Breast epithelium (tissue), 4 donors: Measurements from ENCODE around the gene ATP8B4. TPM values are rescaled to one million over a fixed set of nuclear protein-coding genes. Genes with fewer than 3 reads are reported as not detected.
A peak's percentile ranks its signal among the peaks of the same experiment; 100 is the strongest.

Experiments
- DNase-seq, 2 donors: peaks; one replicate each; pipeline ENCODE4 v3.0.0-alpha.2; 2019; ENCODE audit warnings: low spot score in 2 of 2
- H3K27ac ChIP-seq, 2 donors: fragments of 200-600 bp; sonication (generic) in 1 of 2; one replicate each; pipeline ENCODE4 v1.5.1; 2016 to 2019; ENCODE audit warnings: mild to moderate bottlenecking in 1 of 2
- H3K27me3 ChIP-seq, 2 donors: fragments of 200-600 bp; sonication (generic) in 1 of 2; one replicate each; pipeline versions ENCODE4 v1.5.1 to v1.6.0; 2017 to 2019; ENCODE audit warnings: control low read depth in 1 of 2, mild to moderate bottlenecking in 1 of 2
- H3K36me3 ChIP-seq: fragments of 200-600 bp; one replicate; pipeline ENCODE4 v1.5.1; 2019
- H3K4me1 ChIP-seq, 2 donors: fragments of 200-600 bp; sonication (generic); one replicate each; pipeline ENCODE4 v1.5.1; 2016 to 2019; ENCODE audit warnings: control low read depth in 1 of 2
- H3K4me3 ChIP-seq, 3 donors: fragments of 200-600 bp; sonication (generic); 1 replicate in 2 of 3; 2 replicates in 1 of 3; pipeline ENCODE4 v1.5.1; 2016 to 2019; ENCODE audit warnings: mild to moderate bottlenecking in 3 of 3, moderate library complexity in 2 of 3
- H3K9me3 ChIP-seq, 2 donors: fragments of 200-600 bp; sonication (generic) in 1 of 2; one replicate each; pipeline ENCODE4 v1.5.1; 2016 to 2019; ENCODE audit warnings: control low read depth in 1 of 2
- CTCF ChIP-seq, 3 donors: fragments of 450-650 bp; IDR thresholded peaks; one replicate each; pipeline ENCODE4 v1.5.1; 2016 to 2017; ENCODE audit warnings: antibody characterized with exemption in 3 of 3, mild to moderate bottlenecking in 3 of 3, moderate library complexity in 3 of 3
- POLR2A ChIP-seq: fragments of 450-650 bp; IDR thresholded peaks from one replicate; pipeline ENCODE4 v1.6.1; 2016; ENCODE audit warnings: antibody characterized with exemption, mild to moderate bottlenecking, moderate library complexity
- POLR2AphosphoS5 ChIP-seq, 3 donors: sonication (generic); formaldehyde crosslinking; IDR thresholded peaks; one replicate each; pipeline ENCODE4 v1.6.1; 2017; ENCODE audit warnings: antibody characterized with exemption in 3 of 3
- intact Hi-C: fragments of 100-400 bp; cut with DNase I; formaldehyde crosslinking; loops from one replicate; pipeline ENCODE4 v1.15.1; 2023; ENCODE audit warnings: low total_unique reads
- total RNA-seq, 3 donors: library from RNA; depleted of rRNA; stranded (reverse); fragments of >200 nt; gene quantifications; one replicate each; pipeline ENCODE4 v1.1.0, GENCODE V29; 2016

Gene ATP8B4
- total RNA-seq, 3 donors from 2014 or later, result 7.9 to 28.3 (median 9.5) TPM

- no peaks in the 10 kb centered on the region for H3K36me3 ChIP-seq
- no peak for TF ChIP-seq POLR2AphosphoS5 (IDR thresholded peaks at IDR 0.05)
- no peak for TF ChIP-seq CTCF (IDR thresholded peaks at IDR 0.05)
- no peak for TF ChIP-seq POLR2A
- H3K9me3 ChIP-seq, result peaks cover 0 to 7% of the 10 kb centered on the region in 2 donors
- H3K27me3 ChIP-seq, result no peaks in the 10 kb centered on the region
- intact Hi-C loops, result no loop called here
- H3K4me3 ChIP-seq, result no peak overlapping the region
- H3K4me1 ChIP-seq, result no peaks in the 10 kb centered on the region
- no peak overlapping the region for H3K27ac ChIP-seq
- DNase-seq, result no peak
These were observed 31.3 kb upstream of the ATP8B4 start for GRCh38 chr15:50150349-50150748.

- intact Hi-C loops, result no loop called here
- no peaks in the 10 kb centered on the region for H3K9me3 ChIP-seq
These were observed 30.1 kb upstream of the ATP8B4 start for GRCh38 chr15:50149090-50149489.

GRCh38 chr15:50148362-50148963, 29.4 kb upstream of the ATP8B4 start:
- Histone ChIP-seq H3K4me1 (no peaks in the 10 kb centered on the region), H3K4me3 (no peak overlapping the region), H3K27me3 (no peaks in the 10 kb centered on the region), H3K36me3 (no peaks in the 10 kb centered on the region), H3K27ac (no peak overlapping the region), H3K9me3 (no peaks in the 10 kb centered on the region)
- no peak for TF ChIP-seq POLR2A
- TF ChIP-seq CTCF (IDR thresholded peaks at IDR 0.05), result peak in 1 of 3 donors; percentile 41
- TF ChIP-seq POLR2AphosphoS5 (IDR thresholded peaks at IDR 0.05), result no peak
- DNase-seq, result no peak
- intact Hi-C loops, result no loop called here

More at GRCh38 chr15:50149090-50149489, 30.1 kb upstream of the ATP8B4 start:
- Histone ChIP-seq H3K4me3 (no peak overlapping the region), H3K27ac (no peak overlapping the region), H3K36me3 (no peaks in the 10 kb centered on the region), H3K4me1 (no peaks in the 10 kb centered on the region), H3K27me3 (no peaks in the 10 kb centered on the region)
- DNase-seq, result no peak
- TF ChIP-seq CTCF (IDR thresholded peaks at IDR 0.05) (no peak), POLR2AphosphoS5 (IDR thresholded peaks at IDR 0.05) (no peak), POLR2A (no peak)

GRCh38 chr15:50146632-50147031, 27.6 kb upstream of the ATP8B4 start:
- Histone ChIP-seq H3K27me3 (no peaks in the 10 kb centered on the region), H3K27ac (no peak overlapping the region), H3K9me3 (no peaks in the 10 kb centered on the region), H3K36me3 (no peaks in the 10 kb centered on the region), H3K4me1 (no peaks in the 10 kb centered on the region), H3K4me3 (no peak overlapping the region)
- intact Hi-C loops, result no loop called here
- no peak for DNase-seq
- TF ChIP-seq POLR2A (no peak), POLR2AphosphoS5 (IDR thresholded peaks at IDR 0.05) (no peak), CTCF (IDR thresholded peaks at IDR 0.05) (no peak)

GRCh38 chr15:50145451-50145872, 26.4 kb upstream of the ATP8B4 start:
- TF ChIP-seq CTCF (IDR thresholded peaks at IDR 0.05) (peak; percentile 30 to 71 (median 68)), POLR2AphosphoS5 (IDR thresholded peaks at IDR 0.05) (no peak), POLR2A (no peak)
- H3K27me3 ChIP-seq, result no peaks in the 10 kb centered on the region
- H3K9me3 ChIP-seq, result no peaks in the 10 kb centered on the region
- no peaks in the 10 kb centered on the region for H3K4me1 ChIP-seq
- DNase-seq, result no peak
- no peak overlapping the region for H3K4me3 ChIP-seq
- intact Hi-C loops, result no loop called here
- no peak overlapping the region for H3K27ac ChIP-seq
- H3K36me3 ChIP-seq, result no peaks in the 10 kb centered on the region
